K562 (cell line): ENCODE data around the gene IBA57. TPM values are rescaled to one million over a fixed set of nuclear protein-coding genes. Genes with fewer than 3 reads are reported as not detected.
A peak's percentile ranks its signal among the peaks of the same experiment; 100 is the strongest.

Source experiments
- DMBX1 ChIP-seq: fragments of 250-450 bp; sonication (Bioruptor Pico); IDR thresholded peaks from 2 replicates; pipeline ENCODE4 v1.8.0; 2022; ENCODE audit warnings: inconsistent platforms, mild to moderate bottlenecking, moderate library complexity, borderline replicate concordance
- EGR1 ChIP-seq: fragments of 450-650 bp; conservative IDR thresholded peaks from 2 replicates; pipeline ENCODE4 v1.6.1; 2017; ENCODE audit warnings: mild to moderate bottlenecking
- ELF4 ChIP-seq: fragments of 450-650 bp; formaldehyde crosslinking; IDR thresholded peaks from 2 replicates; pipeline ENCODE4 v1.4.0; 2022; ENCODE audit warnings: missing genetic modification characterization
- FOXK1 ChIP-seq: sonication (generic); formaldehyde crosslinking; IDR thresholded peaks from 2 replicates; pipeline ENCODE4 v1.8.0; 2022; ENCODE audit warnings: missing genetic modification reagents, mild to moderate bottlenecking, borderline replicate concordance
- HDAC2 ChIP-seq: fragments of 450-650 bp; IDR thresholded peaks from 2 replicates; pipeline ENCODE4 v1.6.1; 2016; ENCODE audit warnings: mild to moderate bottlenecking
- HMGN3 ChIP-seq: IDR thresholded peaks from 2 replicates; pipeline ENCODE4 v1.6.1; 2011; ENCODE audit warnings: borderline replicate concordance, low read depth, mild to moderate bottlenecking, mixed read lengths, low read length; ENCODE audit not compliant: insufficient read length; ENCODE audit errors: extremely low read depth
- KDM1A ChIP-seq, 2 experiments: fragments of 450-650 bp; IDR thresholded peaks; 2 replicates each; pipeline ENCODE4 v1.6.1; 2016; ENCODE audit warnings: mild to moderate bottlenecking in 2 of 2
- L3MBTL2 ChIP-seq: fragments of 450-650 bp; IDR thresholded peaks from 2 replicates; pipeline ENCODE4 v1.6.1; 2016; ENCODE audit warnings: mild to moderate bottlenecking, moderate library complexity
- MTA3 ChIP-seq: fragments of 450-650 bp; formaldehyde crosslinking; IDR thresholded peaks from 2 replicates; pipeline ENCODE4 v1.6.1; 2017; ENCODE audit warnings: mild to moderate bottlenecking, borderline replicate concordance
- MXD1 ChIP-seq: fragments of 250-450 bp; sonication (Bioruptor Pico); IDR thresholded peaks from 2 replicates; pipeline ENCODE4 v1.8.0; 2021; ENCODE audit warnings: borderline replicate concordance, mild to moderate bottlenecking, moderate library complexity; ENCODE audit not compliant: poor library complexity, severe bottlenecking
- NCOA2 ChIP-seq, 2 experiments: fragments of 450-650 bp; IDR thresholded peaks; 2 replicates each; pipeline ENCODE4 v1.6.1; 2018; ENCODE audit warnings: mild to moderate bottlenecking in 2 of 2, moderate library complexity in 1 of 2; ENCODE audit not compliant: partially characterized antibody in 2 of 2
- NCOR1 ChIP-seq: fragments of 450-650 bp; IDR thresholded peaks from 2 replicates; pipeline ENCODE4 v1.6.1; 2016; ENCODE audit warnings: mild to moderate bottlenecking, moderate library complexity
- NONO ChIP-seq, 2 experiments: fragments of 200-400 bp in 1 of 2; fragments of 450-650 bp in 1 of 2; formaldehyde crosslinking in 1 of 2; IDR thresholded peaks; 2 replicates each; pipeline ENCODE4 v1.6.1; 2017; ENCODE audit warnings: low read depth in 2 of 2, mild to moderate bottlenecking in 2 of 2, moderate library complexity in 2 of 2, low read length in 1 of 2
- NUFIP1 ChIP-seq: fragments of 450-650 bp; IDR thresholded peaks from 2 replicates; pipeline ENCODE4 v1.6.1; 2018; ENCODE audit not compliant: partially characterized antibody
- PML ChIP-seq: IDR thresholded peaks from 2 replicates; pipeline ENCODE4 v1.6.1; 2012; ENCODE audit warnings: low read length, inconsistent platforms
- SPI1 ChIP-seq: IDR thresholded peaks from 2 replicates; pipeline ENCODE4 v1.6.1; 2011; ENCODE audit warnings: low read depth, low read length, control low read depth, borderline replicate concordance
- TRIM28 ChIP-seq: fragments of 450-650 bp; IDR thresholded peaks from 2 replicates; pipeline ENCODE4 v1.6.1; 2017
- USF1 ChIP-seq: sonication (generic); formaldehyde crosslinking; IDR thresholded peaks from 2 replicates; pipeline ENCODE4 v1.9.0; 2022; ENCODE audit warnings: mild to moderate bottlenecking, missing genetic modification reagents
- YY1 ChIP-seq, 3 experiments: IDR thresholded peaks; 2 replicates each; pipeline ENCODE4 v1.6.1; 2011; ENCODE audit warnings: low read length in 2 of 3, mild to moderate bottlenecking in 2 of 3, moderate library complexity in 2 of 3, borderline replicate concordance in 1 of 3, control low read depth in 1 of 3, low read depth in 1 of 3; ENCODE audit not compliant: insufficient read depth in 3 of 3, insufficient replicate concordance in 2 of 3, control insufficient read depth in 1 of 3, insufficient read length in 1 of 3; ENCODE audit errors: extremely low read depth in 1 of 3
- ZEB2 ChIP-seq: fragments of 450-650 bp; IDR thresholded peaks from 2 replicates; pipeline ENCODE4 v1.6.1; 2016
- ZFPM2 ChIP-seq: fragments of 250-450 bp; sonication (Bioruptor Pico); IDR thresholded peaks from 2 replicates; pipeline ENCODE4 v1.5.1; 2022; ENCODE audit warnings: mild to moderate bottlenecking
- ZNF134 ChIP-seq: fragments of 250-450 bp; sonication (Bioruptor Pico); conservative IDR thresholded peaks from 2 replicates; pipeline ENCODE4 v1.4.0; 2020
- ZNF24 ChIP-seq: fragments of 450-650 bp; IDR thresholded peaks from 2 replicates; pipeline ENCODE4 v1.6.1; 2016
- ZNF740 ChIP-seq, 3 experiments: fragments of 200-800 bp in 1 of 3; sonication (Bioruptor generic) in 1 of 3; sonication (generic) in 1 of 3; formaldehyde crosslinking in 1 of 3; IDR thresholded peaks; 2 replicates each; pipeline versions ENCODE4 v1.6.1 to v1.8.0; 2016 to 2022; ENCODE audit warnings: mild to moderate bottlenecking in 2 of 3, missing compliant biosample characterization in 2 of 3, missing genetic modification characterization in 2 of 3, missing genetic modification reagents in 1 of 3
- ZNF77 ChIP-seq: fragments of 250-450 bp; sonication (Bioruptor Pico); IDR thresholded peaks from 2 replicates; pipeline ENCODE4 v1.5.0; 2020
- ZZZ3 ChIP-seq: fragments of 450-650 bp; IDR thresholded peaks from 2 replicates; pipeline ENCODE4 v1.6.1; 2016; ENCODE audit warnings: antibody characterized with exemption, mild to moderate bottlenecking, moderate library complexity
- polyA plus RNA-seq, 8 experiments: library from polyadenylated mRNA; depleted of rRNA in 4 of 8; stranded (reverse) in 5 of 8; unstranded in 3 of 8; fragments of >200 nt; fragmentation: Nextera tagmentation in 2 of 8; fragmentation: Illumina TruSeq in 1 of 8; extraction: Ambion mirVana in 2 of 8; extraction: Trizol in 1 of 8; gene quantifications; 2 replicates each; pipeline versions ENCODE4 v1.2.1 to v1.2.3, GENCODE V29; 2011 to 2014; ENCODE audit warnings: inconsistent platforms in 1 of 8, missing spikeins in 1 of 8
- total RNA-seq, 7 experiments: library from RNA; depleted of rRNA in 6 of 7; stranded (reverse); fragments of >200 nt in 6 of 7; fragmentation: Illumina TruSeq in 2 of 7; extraction: Trizol in 2 of 7; gene quantifications; 2 replicates each; pipeline versions ENCODE4 v1.2.1 to v1.2.3, GENCODE V29; 2011 to 2021; ENCODE audit warnings: low replicate concordance in 1 of 7

Gene IBA57
- total and polyA plus RNA-seq, 9 of the 15 experiments (the other 6 are each of a cell fraction or from before 2014, with no cell fraction given): 0.77 to 15.5 (median 2.7) TPM

- peak in 1 of 3 experiments; percentile 20 for TF ChIP-seq YY1 (IDR thresholded peaks at IDR 0.05; ENCODE audit: borderline replicate concordance in 1 of 3, control insufficient read depth in 1 of 3, extremely low read depth in 1 of 3, insufficient read depth in 3 of 3, insufficient read length in 1 of 3, insufficient replicate concordance in 2 of 3, low read depth in 1 of 3, low read length in 2 of 3)
- TF ChIP-seq ZNF740 (CRISPR knock-in tag; IDR thresholded peaks at IDR 0.05): peak; percentile 65; the same call in 1 of the 2 replicates
- TF ChIP-seq ZNF740 (tag; IDR thresholded peaks at IDR 0.05): peak in 1 of 2 experiments; percentile 79; a peak in 2 of 4 replicates
- peak; percentile 49; the same call in 1 of the 2 replicates for TF ChIP-seq ZEB2
- peak; percentile 86 for TF ChIP-seq PML
- TF ChIP-seq ZNF77 (CRISPR knock-in tag): no peak
- peak in 1 of 2 experiments; percentile 46; a peak in 1 of 4 replicates for TF ChIP-seq NONO (IDR thresholded peaks at IDR 0.05; ENCODE audit: low read depth in 2 of 2, low read length in 1 of 2)
- TF ChIP-seq USF1 (CRISPR knock-in tag): no peak
- TF ChIP-seq KDM1A (IDR thresholded peaks at IDR 0.05): peak in 1 of 2 experiments; percentile 51; a peak in 1 of 4 replicates
- 0 out of 2 replicates have a peak, but pooled peaks have one; percentile 10 for TF ChIP-seq SPI1
- TF ChIP-seq DMBX1 (CRISPR knock-in tag): peak; percentile 86; the same call in 1 of the 2 replicates
- no peak; the same call in 1 of the 2 replicates for TF ChIP-seq ZNF24
- no peak for TF ChIP-seq ZNF134 (CRISPR knock-in tag)
- no peak for TF ChIP-seq ZFPM2 (CRISPR knock-in tag)
- no peak for TF ChIP-seq NUFIP1
- peak; percentile 81; the same call in 1 of the 2 replicates for TF ChIP-seq HDAC2
- no peak for TF ChIP-seq ZZZ3
- peak; percentile 84 for TF ChIP-seq MTA3
- TF ChIP-seq HMGN3: peak; percentile 81
- peak; percentile 40; the same call in 1 of the 2 replicates for TF ChIP-seq L3MBTL2
- TF ChIP-seq FOXK1 (CRISPR knock-in tag): no peak
- peak; percentile 91 for TF ChIP-seq EGR1
- no peak for TF ChIP-seq NCOA2 (IDR thresholded peaks at IDR 0.05; ENCODE audit: partially characterized antibody in 2 of 2)
- no peak for TF ChIP-seq MXD1
- no peak for TF ChIP-seq ELF4 (CRISPR knock-in tag)
- peak; percentile 42; the same call in 1 of the 2 replicates for TF ChIP-seq TRIM28
- peak; percentile 94 for TF ChIP-seq NCOR1
Measured at GRCh38 chr1:228178737-228179684, 13.4 kb downstream of the IBA57 start (continued).
